GM18507 (cell line): ENCODE results near the gene PRRT1.

Experiments
- DNase-seq: peaks from one replicate; pipeline ENCODE4 v3.0.0; 2011; ENCODE audit warnings: low read depth; ENCODE audit not compliant: insufficient read length; ENCODE audit errors: extremely low spot score
- FAIRE-seq: peaks from 2 replicates; lab custom pipeline; 2011; peaks lifted over from hg19 to GRCh38; lab: Jason Lieb, UNC

The PRRT1 gene

DNA sequence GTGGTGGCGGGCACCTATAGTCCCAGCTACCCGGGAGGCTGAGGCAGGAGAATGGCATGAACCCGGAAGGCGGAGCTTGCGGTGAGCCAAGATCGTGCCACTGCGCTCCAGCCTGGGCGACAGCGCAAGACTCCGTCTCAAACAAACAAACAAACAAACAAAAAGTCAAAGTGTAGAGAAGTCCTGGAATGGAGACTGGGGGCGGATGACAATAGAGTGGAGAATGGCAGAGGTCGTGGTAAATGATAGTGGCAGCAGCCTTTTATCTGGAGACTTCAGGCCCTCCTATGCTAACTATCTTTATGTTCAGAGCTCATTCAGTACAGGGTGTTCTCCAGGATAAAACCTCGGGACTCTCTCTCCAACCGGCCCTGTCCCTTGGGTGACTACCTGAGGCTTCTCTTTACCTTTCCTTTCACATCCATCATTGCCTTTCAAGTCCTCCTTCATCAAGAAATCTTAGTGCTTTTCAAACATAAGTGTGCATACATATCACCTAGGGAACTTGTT lies 20.2 kb downstream of the PRRT1 start:
- no peak for FAIRE-seq
- DNase-seq = no peak

DNA sequence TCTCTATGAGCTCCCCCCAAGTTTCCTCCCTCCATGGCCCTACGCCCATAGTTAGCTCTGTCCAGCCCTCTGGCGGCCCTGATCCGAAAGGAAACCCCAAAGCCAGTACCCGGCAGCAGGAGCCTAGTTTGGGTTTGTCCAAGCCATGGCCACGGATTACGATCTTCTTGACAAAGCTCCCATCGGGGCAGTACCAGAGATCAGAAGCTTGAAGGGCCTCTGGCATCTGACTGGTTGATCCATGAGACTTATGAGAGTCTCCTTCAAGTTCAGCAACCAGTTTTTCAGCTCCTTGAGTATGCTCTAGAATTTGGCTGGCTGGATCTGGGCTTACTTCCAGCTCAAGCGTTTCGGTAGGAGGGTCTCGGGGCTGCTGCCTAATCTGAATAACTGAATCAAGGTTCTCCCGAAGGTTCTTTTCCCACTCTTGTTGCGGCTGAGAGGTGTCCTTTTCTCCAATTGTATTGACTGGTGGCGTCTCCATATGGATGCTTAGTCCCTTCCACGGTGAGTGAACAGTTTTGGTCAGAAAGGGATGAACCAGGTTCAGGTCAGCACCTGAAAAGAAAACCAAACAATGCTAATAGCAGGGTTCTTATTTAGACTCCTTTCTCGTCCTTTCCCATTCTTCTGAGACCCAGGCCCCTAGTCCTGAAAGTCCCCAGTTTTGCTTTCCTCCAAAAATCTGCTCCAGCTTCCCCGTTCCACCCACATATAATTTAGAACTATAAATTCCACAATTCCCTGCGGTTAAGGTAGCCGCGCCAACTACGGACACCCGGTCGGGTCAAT lies 22.2 kb downstream of the PRRT1 start:
- FAIRE-seq (no peak), DNase-seq (no peak)

DNA sequence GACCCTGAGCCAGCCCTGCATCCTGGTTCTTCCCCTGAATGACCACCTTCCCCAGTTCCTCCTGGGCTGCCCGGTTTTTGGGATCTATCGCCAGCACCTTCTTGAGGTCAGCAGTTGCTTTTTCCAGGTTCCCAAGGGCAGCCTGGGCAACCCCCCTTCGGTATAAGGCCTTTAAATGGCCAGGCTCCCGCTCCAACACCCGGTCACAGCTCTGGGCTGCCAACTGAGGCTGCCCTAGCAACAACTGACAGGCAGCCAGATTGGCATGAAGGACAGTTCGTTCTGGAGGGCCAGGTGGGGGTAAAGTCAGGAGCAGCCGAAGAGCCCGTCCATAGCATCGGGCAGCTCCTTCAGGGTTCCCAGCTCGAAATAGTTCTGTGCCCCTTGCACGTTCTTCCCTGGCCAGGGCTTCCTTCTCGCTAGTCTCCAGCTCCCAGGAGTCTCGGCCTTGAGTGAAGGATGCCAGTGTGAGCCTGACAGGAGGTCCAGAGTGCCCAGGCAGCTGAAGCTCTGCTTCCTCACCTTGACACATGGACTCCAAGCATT lies 22.9 kb downstream of the PRRT1 start:
- FAIRE-seq = no peak
- DNase-seq = no peak

DNA sequence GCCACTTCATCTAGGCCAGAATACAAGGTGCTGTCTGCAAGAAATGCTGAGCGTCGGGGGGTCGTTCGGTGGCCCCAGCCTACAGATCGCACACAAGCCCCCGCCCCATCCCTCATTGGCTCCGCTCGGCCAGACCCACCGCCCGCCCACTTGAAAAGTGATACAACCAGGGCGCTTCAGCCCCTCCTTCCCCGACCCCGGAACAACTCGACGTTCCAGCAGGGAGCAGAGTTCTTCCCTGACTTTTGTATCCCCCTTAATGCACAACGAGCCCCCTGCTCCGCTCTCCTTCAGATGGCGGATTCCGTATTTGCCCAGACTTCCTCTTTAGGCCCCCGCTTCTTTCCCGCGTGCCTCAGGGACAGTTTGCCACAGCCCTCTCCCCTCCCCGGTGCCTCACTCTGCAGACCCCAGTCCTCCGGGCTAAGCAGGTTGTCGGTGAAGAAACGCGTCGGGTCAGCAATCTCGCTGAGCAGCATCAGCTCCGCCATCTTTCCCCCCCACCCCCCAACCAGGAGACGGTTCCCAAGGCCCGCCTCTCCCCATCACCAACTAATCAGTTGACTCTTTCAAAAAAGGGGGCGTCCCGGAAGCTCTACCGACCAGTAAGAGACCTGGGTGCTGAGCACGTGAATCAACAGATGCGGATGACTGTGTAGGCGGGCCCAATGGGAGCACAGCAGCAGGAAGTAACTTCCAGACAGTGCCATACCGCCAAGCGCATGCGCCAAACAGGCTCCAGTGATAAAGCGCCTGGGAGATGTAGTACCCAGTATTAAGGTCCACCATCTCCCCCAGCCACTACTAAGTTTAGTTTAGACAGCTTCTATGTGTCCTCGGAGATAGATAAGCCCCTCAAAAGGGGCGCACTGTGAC lies 23.8 kb downstream of the PRRT1 start, which contains the start of gene ATF6B:
TSS of gene ATF6B (minus strand) at position 530 of the 876 bp plus-strand sequence. CDS start at position 491, 39 bp downstream.
- FAIRE-seq (peak; percentile 95), DNase-seq (peak; percentile 96)

DNA sequence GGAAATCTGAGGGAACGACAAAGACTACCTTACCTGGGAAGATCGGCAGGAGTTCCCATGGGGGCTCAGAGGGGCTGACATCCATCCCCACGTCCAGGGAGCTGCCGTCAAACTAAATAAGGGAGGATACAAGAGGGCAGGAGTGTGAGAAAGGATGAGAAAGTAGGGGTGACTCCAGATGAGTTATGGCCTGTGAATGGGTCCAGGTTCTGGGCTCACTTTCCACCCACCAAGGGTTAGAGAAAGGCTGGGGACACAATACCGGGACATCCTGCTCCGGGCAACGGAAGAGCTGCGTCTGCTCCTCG lies 24.4 kb downstream of the PRRT1 start:
- no peak for FAIRE-seq
- no peak for DNase-seq

DNA sequence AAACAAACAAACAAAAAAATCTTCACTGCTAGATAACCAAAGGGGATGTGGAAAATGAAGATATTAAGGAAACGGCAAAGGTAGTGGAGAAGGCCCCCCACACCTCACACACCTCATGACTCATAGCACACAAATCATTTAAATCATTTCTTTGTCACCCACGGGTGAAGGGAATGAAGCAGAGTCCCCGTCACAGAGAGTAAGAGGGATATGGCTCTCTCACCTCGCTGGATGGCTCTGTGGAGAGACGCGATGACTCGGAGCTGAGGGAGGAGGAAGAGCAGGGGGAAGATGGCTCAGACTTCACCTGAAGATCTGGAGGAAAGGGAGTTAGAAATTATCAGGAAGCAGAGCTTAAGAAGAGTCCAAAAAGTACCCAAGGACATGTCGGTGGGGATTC lies 24.9 kb downstream of the PRRT1 start:
- DNase-seq (no peak), FAIRE-seq (no peak)

DNA sequence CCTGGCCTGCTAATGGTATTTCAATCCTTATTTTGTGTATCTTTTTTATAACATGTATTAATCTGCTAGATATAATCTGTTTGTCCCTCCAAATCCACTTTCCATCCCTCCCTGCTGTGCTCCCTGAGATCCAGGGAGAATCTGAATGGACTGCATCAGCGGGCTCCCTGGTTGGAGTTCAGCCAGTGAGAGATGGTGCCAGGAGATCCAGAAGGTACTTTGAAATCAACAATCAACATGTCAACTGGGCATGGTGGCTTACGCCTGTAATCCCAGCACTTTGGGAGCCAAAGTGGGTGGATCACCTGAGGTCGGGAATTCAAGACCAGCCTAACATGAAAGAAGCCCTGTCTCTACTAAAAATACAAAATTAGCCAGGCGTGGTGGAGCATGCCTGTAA lies 28.1 kb downstream of the PRRT1 start:
- no peak for DNase-seq
- no peak for FAIRE-seq

DNA sequence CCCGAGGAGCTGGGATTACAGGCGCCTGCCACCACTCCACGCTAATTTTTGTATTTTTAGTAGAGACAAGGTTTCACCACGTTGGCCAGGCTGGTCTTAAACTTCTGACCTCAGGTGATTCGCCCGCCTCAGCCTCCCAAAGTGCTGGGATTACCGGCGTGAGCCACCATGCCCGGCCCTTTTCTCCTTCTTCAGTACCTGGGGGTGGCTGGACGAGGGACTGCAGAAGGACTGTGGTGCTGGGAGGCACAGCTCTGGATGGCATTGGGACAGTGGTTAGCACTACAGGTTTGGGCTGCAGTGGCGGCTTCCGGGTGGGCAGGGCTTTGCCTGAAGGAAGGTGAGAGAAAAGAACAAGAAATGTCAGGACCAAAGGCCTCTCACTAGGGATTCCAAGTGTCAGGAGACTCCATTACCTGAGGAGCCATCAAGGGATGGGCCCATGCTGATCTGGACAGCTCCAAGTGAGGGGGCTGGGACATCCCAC lies 31.1 kb downstream of the PRRT1 start:
- no peak for DNase-seq
- no peak for FAIRE-seq

DNA sequence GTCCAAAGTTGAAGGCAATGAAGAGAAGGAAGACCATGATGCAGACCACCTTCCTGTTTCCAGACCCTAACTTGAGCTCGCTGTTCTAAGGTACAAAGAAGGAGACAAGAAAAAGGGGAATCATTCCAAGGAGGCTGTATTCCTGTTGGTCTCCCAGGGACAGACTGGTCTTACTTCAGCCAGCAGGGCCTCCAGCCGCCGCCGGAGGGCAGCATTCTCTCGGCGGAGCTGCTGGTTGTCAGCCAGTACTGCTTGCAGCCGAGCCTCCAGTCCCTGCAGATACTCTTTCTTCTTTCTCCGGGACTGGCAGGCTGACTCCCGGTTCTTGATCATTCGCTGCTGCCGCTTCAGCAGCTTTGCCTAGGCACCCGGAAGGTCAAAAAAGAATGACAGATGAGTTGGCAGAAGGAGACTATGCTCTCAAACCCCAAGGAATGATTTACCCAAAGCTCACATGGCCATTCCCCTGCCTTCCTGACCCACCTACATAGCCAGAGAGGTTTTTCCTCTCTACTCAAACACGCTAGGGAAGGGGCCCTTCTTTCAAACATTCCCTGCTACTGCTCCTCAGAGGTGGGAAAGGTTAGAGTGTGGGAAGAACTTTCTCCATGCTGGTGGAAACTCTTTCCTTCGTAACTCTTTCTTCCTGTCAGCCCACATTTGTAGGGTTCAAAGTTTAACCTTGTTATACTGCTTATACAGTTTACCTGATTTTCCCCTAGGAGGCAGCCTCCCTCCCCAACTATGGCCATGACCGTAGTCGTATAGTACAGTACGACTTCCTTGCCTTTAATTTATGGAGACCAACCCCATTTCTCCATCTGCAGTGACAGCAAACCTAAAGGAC lies 32.7 kb downstream of the PRRT1 start:
- FAIRE-seq (peak; percentile 68), DNase-seq (peak; percentile 69)

DNA sequence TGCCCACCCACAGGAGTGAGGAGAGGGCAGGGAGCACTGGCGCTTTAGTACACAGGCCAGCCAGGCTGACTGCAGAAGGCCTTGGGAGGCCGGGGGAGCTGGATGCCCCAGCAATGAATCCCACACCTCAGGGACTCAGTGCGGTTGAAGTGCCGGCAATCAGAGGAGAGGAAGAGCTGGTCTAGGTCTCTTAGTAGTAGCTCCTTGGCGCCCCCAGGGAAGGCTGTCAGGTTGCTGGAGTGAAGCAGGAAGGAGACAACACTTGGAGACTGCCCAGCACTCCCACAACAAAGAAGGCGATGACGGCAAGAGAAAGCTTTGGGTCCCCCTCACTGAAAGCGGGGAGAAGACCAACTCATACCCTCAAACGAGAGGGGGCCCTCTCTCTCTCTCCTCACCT lies 34.3 kb downstream of the PRRT1 start:
- DNase-seq (no peak), FAIRE-seq (no peak)

DNA sequence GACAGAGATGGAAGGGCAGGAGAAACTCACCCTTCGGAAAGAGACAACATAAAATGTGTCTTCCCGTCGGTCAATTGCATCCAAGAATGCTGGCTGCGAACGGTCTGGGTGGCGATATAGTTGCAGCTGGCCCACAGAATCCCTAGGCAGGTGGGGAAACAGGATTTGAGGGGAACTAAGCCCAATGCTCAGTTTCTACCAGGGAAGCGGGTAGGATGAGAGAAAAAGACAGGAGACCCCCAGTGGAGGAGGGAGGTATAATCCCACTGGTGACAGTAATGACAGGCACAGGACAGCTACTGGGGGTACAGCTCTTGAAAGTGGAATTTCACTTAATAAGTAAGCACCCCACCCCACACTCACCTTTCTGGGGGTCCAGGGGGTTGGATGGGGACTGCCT lies 35.1 kb downstream of the PRRT1 start:
- DNase-seq (no peak), FAIRE-seq (no peak)

DNA sequence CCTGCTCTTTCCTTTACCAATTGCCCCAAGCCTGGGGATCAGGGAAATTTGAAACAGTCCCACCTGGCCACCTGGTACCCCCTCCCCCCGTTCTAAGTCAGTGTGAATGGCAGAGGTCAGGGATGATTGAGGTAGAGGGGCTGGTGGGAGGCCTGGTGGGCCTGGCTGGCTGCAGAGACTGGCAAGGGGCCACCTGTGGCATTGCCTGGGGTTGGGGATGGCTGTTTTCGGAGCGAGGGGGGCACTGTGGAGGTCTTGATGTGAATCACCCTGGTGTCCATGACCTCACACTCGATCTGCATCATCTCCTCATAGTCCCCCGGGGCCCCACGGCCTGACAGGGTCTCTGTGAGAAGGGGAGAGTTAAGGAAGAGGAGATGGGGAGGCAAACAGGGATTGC lies 36.1 kb downstream of the PRRT1 start:
- DNase-seq = no peak
- FAIRE-seq = no peak

DNA sequence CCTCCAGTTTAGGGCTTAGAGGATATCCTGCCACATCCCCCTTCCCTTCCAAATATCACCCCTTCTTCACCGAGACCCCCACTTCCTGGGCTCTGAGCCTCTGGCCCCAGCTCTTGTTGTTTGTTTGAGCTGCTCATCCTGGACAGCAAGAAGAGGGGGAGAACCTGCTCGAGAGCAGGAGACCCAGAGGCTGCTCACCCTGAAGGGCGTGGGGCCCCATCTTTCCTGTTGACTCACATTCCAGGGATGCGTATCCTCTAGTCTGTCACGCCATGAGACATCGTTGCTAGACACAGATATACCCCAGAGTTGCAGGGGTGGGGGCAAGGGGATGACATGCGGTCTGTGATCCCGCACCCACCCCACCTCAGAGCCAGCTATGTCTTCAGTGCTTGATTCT lies 36.9 kb downstream of the PRRT1 start:
- FAIRE-seq (no peak), DNase-seq (no peak)

DNA sequence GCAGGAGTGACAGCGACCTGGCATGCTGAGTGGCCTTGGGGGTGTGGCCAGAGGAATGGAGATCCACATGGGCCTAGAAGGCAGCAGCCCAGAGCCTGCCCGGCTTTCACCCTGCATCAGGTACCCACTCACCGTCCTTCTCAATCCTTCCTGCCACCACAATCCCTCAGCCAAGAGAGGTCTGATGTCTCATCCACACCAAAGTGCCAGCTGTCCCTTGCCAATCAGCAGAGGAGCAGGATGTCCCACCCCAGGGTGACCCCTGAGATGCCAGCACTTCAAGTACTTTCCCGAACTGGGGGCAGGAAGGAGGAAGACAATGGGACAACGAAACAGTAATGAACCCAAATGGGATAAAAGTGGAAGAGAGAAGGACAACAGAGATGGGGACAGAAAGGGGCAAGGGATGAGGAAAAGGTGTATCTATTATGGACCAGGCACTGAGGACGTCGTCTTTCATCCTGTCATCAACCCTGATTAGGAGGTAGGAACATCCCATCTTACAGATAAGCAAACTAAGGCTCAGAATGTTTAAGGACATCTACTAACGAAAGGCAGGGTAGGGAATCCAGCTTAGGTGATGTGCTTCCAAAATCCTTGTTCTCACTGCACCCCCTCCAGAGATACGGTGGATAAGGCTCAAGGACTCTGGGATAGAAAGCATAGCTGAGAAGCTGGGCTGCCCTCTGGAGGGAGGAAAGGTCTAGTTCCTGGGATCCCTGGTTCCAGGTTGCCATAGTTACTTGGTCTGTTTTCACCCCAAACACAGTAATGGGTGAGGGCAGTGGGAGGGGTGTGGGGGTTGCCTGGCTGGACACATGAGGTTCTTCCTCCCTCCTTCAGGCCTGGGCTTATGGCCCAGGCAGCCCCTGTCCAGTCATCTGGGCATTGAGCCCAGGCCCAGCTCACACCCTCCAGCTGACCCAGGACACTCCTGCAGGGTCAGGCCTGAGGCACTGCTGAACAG lies 38.1 kb downstream of the PRRT1 start:
- FAIRE-seq (no peak), DNase-seq (no peak)

DNA sequence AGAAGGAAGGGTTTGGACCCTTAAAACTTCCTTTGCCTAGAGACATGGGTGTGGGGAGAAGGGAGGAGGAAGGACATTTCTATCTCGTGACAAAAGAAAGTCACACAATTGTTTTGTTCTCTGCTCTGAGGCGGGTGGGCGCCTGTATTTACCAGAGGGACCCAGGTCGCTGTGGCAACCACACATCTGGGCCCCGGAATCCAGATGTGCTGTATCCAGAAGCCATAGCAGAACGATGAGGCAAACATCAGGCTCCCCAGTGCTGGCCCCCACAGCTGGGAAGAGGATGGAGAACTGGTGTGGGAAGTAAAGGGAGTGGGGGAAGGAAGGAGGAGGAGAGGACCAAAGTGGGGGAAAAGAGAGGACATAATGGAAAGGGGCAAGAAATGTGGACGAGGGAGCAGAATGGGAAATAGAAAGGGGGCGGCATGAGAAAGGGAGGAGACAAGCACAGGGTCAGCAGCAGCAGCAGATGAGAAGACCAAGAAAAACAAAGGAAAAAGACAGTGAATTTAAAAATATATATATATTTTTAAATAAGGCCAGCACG lies 39.2 kb downstream of the PRRT1 start:
- no peak for DNase-seq
- no peak for FAIRE-seq

DNA sequence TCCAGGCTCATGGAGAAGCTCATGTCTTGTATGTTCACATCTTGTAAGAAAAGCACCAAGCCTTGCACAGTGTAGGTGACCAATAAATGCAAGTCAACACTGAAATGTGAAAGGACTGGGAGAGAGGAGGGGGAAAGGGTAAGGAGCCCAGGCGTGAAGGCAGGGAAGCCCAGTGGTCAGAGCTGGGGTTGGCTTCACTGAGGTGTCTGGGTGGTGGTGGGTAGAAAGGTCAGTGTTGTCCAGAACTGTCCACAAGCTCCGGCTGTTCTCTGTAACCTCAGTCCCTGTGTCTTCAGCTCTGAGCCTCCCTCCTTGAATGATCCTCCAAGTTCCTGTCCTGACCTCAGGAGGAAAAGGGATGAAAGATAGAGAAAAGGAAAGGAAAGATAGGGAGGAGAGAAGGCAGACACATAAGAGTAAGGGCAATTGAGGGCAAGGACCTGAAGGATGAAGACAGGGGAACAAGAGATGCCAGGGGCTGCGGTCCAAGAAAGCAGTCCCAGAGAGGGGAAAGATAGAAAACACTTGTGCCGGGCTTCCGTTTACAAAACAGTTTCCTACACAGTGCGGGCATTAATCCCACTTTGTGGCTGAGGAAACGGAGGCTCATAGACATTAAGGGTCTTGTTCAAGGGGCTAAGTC lies 40.2 kb downstream of the PRRT1 start:
- FAIRE-seq (no peak), DNase-seq (no peak)

DNA sequence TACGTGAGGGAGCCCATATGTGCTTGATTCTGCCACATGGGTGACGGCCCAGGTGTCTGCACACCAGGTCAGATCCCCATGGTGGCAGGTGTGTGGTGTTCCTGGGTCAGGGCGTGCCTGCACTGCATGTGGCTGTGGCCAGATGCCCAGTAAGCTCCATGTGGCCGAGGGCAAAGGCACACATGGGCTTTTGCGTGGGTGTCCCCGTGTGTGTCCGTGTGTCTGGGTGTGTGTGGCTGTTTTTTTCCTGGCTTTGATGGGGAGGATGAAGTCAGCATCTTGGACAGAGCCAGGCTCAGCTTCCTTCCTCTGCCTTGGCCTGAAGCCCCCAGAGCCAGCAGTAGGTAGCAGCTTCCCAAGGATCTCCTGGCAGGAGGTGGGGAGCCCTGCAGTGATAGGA lies 41.1 kb downstream of the PRRT1 start:
- DNase-seq (no peak), FAIRE-seq (no peak)

DNA sequence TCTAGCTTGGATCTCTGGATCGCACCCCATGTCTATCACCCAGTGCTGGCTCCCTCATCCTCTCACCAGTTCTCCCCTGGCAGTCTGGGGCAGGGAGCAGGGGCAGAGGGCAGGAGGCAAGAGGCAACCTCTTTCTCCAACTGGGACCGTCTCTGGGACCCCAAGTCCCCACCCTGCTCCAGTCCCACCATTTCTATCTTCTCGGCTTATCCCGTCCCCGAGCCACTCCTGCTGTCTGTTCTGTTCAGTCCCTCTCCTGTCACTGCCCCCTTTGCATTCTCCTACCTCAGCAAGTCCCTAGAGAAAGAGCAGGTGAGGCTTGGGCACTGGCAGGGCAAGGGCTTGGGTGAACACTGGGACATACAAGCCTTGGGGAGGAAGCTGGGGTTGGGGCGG lies 42.0 kb downstream of the PRRT1 start:
- no peak for FAIRE-seq
- no peak for DNase-seq
